ENCODE results near the gene PARD3B. TPM values are rescaled to one million over a fixed set of nuclear protein-coding genes. Genes with fewer than 3 reads are reported as not detected.

The PARD3B gene
- total and polyA plus RNA-seq, 2 of the 8 experiments (the other 6 are each of a cell fraction or from before 2014, with no cell fraction given): 1.2 to 5.7 TPM

DNA sequence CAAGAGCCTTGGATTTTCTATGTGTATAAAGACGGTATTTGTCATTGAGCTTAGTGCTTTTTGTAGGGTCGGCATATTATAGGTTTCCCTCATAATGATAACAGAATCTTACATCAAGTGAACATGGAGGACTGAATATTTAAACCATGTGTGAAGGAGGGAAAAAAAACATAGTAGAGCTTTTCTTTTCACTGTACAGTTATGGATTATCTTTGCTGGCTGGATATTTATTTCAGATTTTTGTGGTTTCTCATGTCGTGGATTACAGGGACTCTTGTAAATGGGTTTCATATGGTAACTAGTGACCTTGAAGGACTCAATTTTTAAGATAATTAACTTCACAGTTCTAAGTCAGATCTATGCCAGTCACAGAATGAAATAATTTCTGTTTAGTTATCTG lies 806.8 kb downstream of the PARD3B start:
- Histone ChIP-seq H3K27me3 (replicated peaks in 1 of 4; ENCODE audit: control insufficient read depth in 3 of 4, extremely low read depth in 1 of 4, insufficient read depth in 3 of 4, low read length in 3 of 4) (no peaks in the 10 kb centered on the region), H2BK15ac (ENCODE audit: low read length) (no peak overlapping the region), H3K4ac (replicated peaks; ENCODE audit: insufficient read length, low read depth, low read length) (no peak overlapping the region), H4K5ac (ENCODE audit: insufficient read length, low read depth, low read length) (no peak overlapping the region), H3K14ac (ENCODE audit: insufficient read length) (no peak overlapping the region), H3K36me3 (ENCODE audit: control insufficient read depth in 2 of 4, insufficient read depth in 4 of 4, low read length in 3 of 4) (peaks cover 0 to 2% (median 0%) of the 10 kb centered on the region in 4 experiments; a peak in 1 of 8 replicates), H2BK12ac (ENCODE audit: low read depth, low read length) (no peak overlapping the region), H4K20me1 (replicated peaks in 1 of 2; ENCODE audit: control insufficient read depth in 1 of 2, insufficient read depth in 2 of 2, low read length in 2 of 2) (no peaks in the 10 kb centered on the region), H2BK120ac (replicated peaks; ENCODE audit: low read depth, low read length) (no peak overlapping the region), H2AK5ac (ENCODE audit: low read depth, low read length) (no peak overlapping the region), H3K9ac (replicated peaks in 1 of 4; ENCODE audit: extremely low read depth in 1 of 4, low read depth in 3 of 4, low read length in 3 of 4) (no peak overlapping the region), H3K4me2 (ENCODE audit: insufficient read depth in 1 of 2, low read depth in 2 of 2, low read length in 2 of 2) (no peak overlapping the region), H3K9me3 (ENCODE audit: insufficient read depth in 2 of 2, low read depth in 1 of 2, low read length in 1 of 2) (no peaks in the 10 kb centered on the region), H3K56ac (replicated peaks; ENCODE audit: insufficient read length, low read depth, low read length) (no peak overlapping the region), H3K23me2 (ENCODE audit: low read depth, low read length) (no peaks in the 10 kb centered on the region), H3K18ac (ENCODE audit: extremely low read depth, low read length) (no peak overlapping the region), H3K79me2 (ENCODE audit: control insufficient read depth in 1 of 2, insufficient read depth in 2 of 2, low read length in 2 of 2) (no peaks in the 10 kb centered on the region), H3K79me1 (ENCODE audit: low read depth, low read length) (no peaks in the 10 kb centered on the region), H2BK20ac (ENCODE audit: low read length) (no peak overlapping the region), H3K4me3 (ENCODE audit: extremely low read depth in 1 of 4, insufficient read depth in 2 of 4, low read depth in 3 of 4, low read length in 4 of 4) (no peak overlapping the region), H4K91ac (replicated peaks; ENCODE audit: insufficient read length, low read length) (no peak overlapping the region), H4K8ac (ENCODE audit: extremely low read depth, insufficient read depth, low read length) (no peak overlapping the region), H3K23ac (ENCODE audit: insufficient read length) (no peak overlapping the region), H2BK5ac (ENCODE audit: low read depth, low read length) (no peak overlapping the region), H3K27ac (ENCODE audit: low read depth, low read length) (no peak overlapping the region), H3K4me1 (replicated peaks in 1 of 4; ENCODE audit: control insufficient read depth in 3 of 4, insufficient read depth in 4 of 4, low read length in 3 of 4) (peaks cover 0 to 3% (median 0%) of the 10 kb centered on the region in 4 experiments; a peak in 1 of 7 replicates), H2AFZ (ENCODE audit: low read length) (no peak overlapping the region)
- no peak for DNase-seq (ENCODE audit: low read depth in 1 of 2, low spot score in 2 of 2)
- ChIA-PET CTCF (ENCODE audit: partially characterized antibody) (interaction anchor here (0.8 to 1.1 kb wide), 3 partner anchors 10 to 574 kb away, joined by 3 to 5 read pairs (median 3); no protein-coding TSS in a partner anchor), POLR2A (ENCODE audit: partially characterized antibody) (interaction anchor here (0.6 kb wide), 2 partner anchors 146 to 323 kb away, joined by 3 read pairs; no protein-coding TSS in a partner anchor)
- no peak for FAIRE-seq
- TF ChIP-seq EP300 (IDR thresholded peaks at IDR 0.05; ENCODE audit: borderline replicate concordance in 1 of 2, low read depth in 2 of 2, low read length in 2 of 2) (no peak), JUND (IDR thresholded peaks at IDR 0.05; ENCODE audit: low read length) (no peak), SP4 (IDR thresholded peaks at IDR 0.05; ENCODE audit: low read length) (no peak), TAF7 (optimal IDR thresholded peaks at IDR 0.05; ENCODE audit: borderline replicate concordance, low read depth, low read length) (no peak), SP1 (IDR thresholded peaks at IDR 0.05; ENCODE audit: low read depth, low read length) (no peak), GABPA (IDR thresholded peaks at IDR 0.05; ENCODE audit: borderline replicate concordance, insufficient read depth, low read length) (no peak)
- TF ChIP-seq, protein P1, sequence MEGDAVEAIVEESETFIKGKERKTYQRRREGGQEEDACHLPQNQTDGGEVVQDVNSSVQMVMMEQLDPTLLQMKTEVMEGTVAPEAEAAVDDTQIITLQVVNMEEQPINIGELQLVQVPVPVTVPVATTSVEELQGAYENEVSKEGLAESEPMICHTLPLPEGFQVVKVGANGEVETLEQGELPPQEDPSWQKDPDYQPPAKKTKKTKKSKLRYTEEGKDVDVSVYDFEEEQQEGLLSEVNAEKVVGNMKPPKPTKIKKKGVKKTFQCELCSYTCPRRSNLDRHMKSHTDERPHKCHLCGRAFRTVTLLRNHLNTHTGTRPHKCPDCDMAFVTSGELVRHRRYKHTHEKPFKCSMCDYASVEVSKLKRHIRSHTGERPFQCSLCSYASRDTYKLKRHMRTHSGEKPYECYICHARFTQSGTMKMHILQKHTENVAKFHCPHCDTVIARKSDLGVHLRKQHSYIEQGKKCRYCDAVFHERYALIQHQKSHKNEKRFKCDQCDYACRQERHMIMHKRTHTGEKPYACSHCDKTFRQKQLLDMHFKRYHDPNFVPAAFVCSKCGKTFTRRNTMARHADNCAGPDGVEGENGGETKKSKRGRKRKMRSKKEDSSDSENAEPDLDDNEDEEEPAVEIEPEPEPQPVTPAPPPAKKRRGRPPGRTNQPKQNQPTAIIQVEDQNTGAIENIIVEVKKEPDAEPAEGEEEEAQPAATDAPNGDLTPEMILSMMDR (IDR thresholded peaks at IDR 0.05; ENCODE audit: control extremely low read depth in 1 of 3, insufficient read depth in 1 of 3, low read depth in 1 of 3, low read length in 3 of 3): no peak
- WGBS, 2 experiments (ENCODE audit: extremely low coverage in 1 of 2, insufficient coverage in 1 of 2, insufficient read length in 1 of 2, insufficient replicate concordance in 2 of 2, low coverage in 1 of 2, low lambda C conversion rate in 2 of 2, missing lambda C conversion rate in 1 of 2): 90% methylated on average over 3 of the region's 3 CpGs; no CpG with 5 or more reads in 1 of the 2 experiments

Measured in H1 (cell line).